DOHH2 (cell line): ENCODE data around the gene C1QTNF1.

ENCODE experiments used
- EZH2phosphoT487 ChIP-seq: fragments of 200-600 bp; sonication (generic); IDR thresholded peaks from 2 replicates; pipeline ENCODE4 v1.6.1; 2017; ENCODE audit warnings: borderline replicate concordance, mild to moderate bottlenecking, antibody characterized with exemption, low read length, moderate library complexity, mixed read lengths
- TF ChIP-seq, protein P1 (sequence below): fragments of 200-600 bp; sonication (generic); IDR thresholded peaks from one replicate; pipeline ENCODE4 v1.5.1; 2014; ENCODE audit warnings: antibody characterized with exemption, mild to moderate bottlenecking, low read depth, low read length; ENCODE audit not compliant: poor library complexity, severe bottlenecking

- TF ChIP-seq, protein P1, sequence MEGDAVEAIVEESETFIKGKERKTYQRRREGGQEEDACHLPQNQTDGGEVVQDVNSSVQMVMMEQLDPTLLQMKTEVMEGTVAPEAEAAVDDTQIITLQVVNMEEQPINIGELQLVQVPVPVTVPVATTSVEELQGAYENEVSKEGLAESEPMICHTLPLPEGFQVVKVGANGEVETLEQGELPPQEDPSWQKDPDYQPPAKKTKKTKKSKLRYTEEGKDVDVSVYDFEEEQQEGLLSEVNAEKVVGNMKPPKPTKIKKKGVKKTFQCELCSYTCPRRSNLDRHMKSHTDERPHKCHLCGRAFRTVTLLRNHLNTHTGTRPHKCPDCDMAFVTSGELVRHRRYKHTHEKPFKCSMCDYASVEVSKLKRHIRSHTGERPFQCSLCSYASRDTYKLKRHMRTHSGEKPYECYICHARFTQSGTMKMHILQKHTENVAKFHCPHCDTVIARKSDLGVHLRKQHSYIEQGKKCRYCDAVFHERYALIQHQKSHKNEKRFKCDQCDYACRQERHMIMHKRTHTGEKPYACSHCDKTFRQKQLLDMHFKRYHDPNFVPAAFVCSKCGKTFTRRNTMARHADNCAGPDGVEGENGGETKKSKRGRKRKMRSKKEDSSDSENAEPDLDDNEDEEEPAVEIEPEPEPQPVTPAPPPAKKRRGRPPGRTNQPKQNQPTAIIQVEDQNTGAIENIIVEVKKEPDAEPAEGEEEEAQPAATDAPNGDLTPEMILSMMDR = no peak
- TF ChIP-seq EZH2phosphoT487 = no peak
These were observed 46.4 kb downstream of the C1QTNF1 start for GRCh38 chr17:79070266-79070880.
